H9 (cell line): Measurements from ENCODE around the gene VAV2. TPM values are rescaled to one million over a fixed set of nuclear protein-coding genes. Genes with fewer than 3 reads are reported as not detected.
A peak's percentile ranks its signal among the peaks of the same experiment; 100 is the strongest.

ENCODE experiments used
- DNase-seq: peaks from one replicate; pipeline ENCODE4 v3.0.0-alpha.2; 2017
- H2AFZ ChIP-seq: one replicate; pipeline ENCODE4 v1.6.1; 2013; ENCODE audit warnings: mild to moderate bottlenecking, low read length, control low read depth, moderate library complexity
- H2AK5ac ChIP-seq: 2 replicates; pipeline ENCODE4 v1.6.1; 2013; ENCODE audit warnings: low read length, control low read depth, mixed read lengths; ENCODE audit not compliant: insufficient read length
- H2BK120ac ChIP-seq: one replicate; pipeline ENCODE4 v1.6.1; 2013; ENCODE audit warnings: low read depth, mild to moderate bottlenecking, low read length, control low read depth, inconsistent platforms; ENCODE audit not compliant: poor library complexity, severe bottlenecking
- H2BK12ac ChIP-seq: 2 replicates; pipeline ENCODE4 v1.6.1; 2013; ENCODE audit warnings: low read length, control low read depth, mixed read lengths, low read depth; ENCODE audit not compliant: insufficient read length
- H2BK15ac ChIP-seq: 2 replicates; pipeline ENCODE4 v1.6.1; 2013; ENCODE audit warnings: low read depth, low read length, control low read depth
- H2BK20ac ChIP-seq: one replicate; pipeline ENCODE4 v1.6.1; 2013; ENCODE audit warnings: low read depth, mild to moderate bottlenecking, low read length, control low read depth, inconsistent platforms; ENCODE audit not compliant: poor library complexity, severe bottlenecking
- H2BK5ac ChIP-seq: 2 replicates; pipeline ENCODE4 v1.6.1; 2013; ENCODE audit warnings: low read length, control low read depth, mixed read lengths; ENCODE audit not compliant: insufficient read length
- H3K14ac ChIP-seq: 2 replicates; pipeline ENCODE4 v1.6.1; 2013; ENCODE audit warnings: low read length, control low read depth; ENCODE audit not compliant: insufficient read depth
- H3K18ac ChIP-seq: 2 replicates; pipeline ENCODE4 v1.6.1; 2013; ENCODE audit warnings: low read depth, mild to moderate bottlenecking, mixed read lengths, low read length, control low read depth; ENCODE audit not compliant: insufficient read length
- H3K23ac ChIP-seq: 2 replicates; pipeline ENCODE4 v1.6.1; 2013; ENCODE audit warnings: low read length, control low read depth, mixed read lengths, low read depth; ENCODE audit not compliant: insufficient read length
- H3K23me2 ChIP-seq: 2 replicates; pipeline ENCODE4 v1.6.1; 2013; ENCODE audit warnings: low read depth, mild to moderate bottlenecking, mixed read lengths, low read length, control low read depth; ENCODE audit not compliant: insufficient read length, poor library complexity, severe bottlenecking
- H3K27ac ChIP-seq: 2 replicates; pipeline ENCODE4 v1.5.1; 2013; ENCODE audit warnings: low read length, control low read depth, mixed read lengths, low read depth; ENCODE audit not compliant: insufficient read length
- H3K27me3 ChIP-seq: 2 replicates; pipeline ENCODE4 v1.6.1; 2013; ENCODE audit warnings: low read length, control low read depth, inconsistent platforms; ENCODE audit not compliant: insufficient read depth
- H3K4ac ChIP-seq: 2 replicates; pipeline ENCODE4 v1.6.1; 2013; ENCODE audit warnings: low read depth, mild to moderate bottlenecking, control low read depth, inconsistent platforms, low read length, moderate library complexity
- H3K4me1 ChIP-seq: 2 replicates; pipeline ENCODE4 v1.6.1; 2013; ENCODE audit warnings: low read length, control low read depth, inconsistent platforms; ENCODE audit not compliant: insufficient read depth
- H3K4me2 ChIP-seq: 2 replicates; pipeline ENCODE4 v1.6.1; 2013; ENCODE audit warnings: low read length, control low read depth, mixed read lengths; ENCODE audit not compliant: insufficient read length, insufficient read depth
- H3K56ac ChIP-seq: 2 replicates; pipeline ENCODE4 v1.6.1; 2013; ENCODE audit warnings: low read depth, mild to moderate bottlenecking, mixed read lengths, low read length, control low read depth; ENCODE audit not compliant: insufficient read length
- H3K79me1 ChIP-seq: 2 replicates; pipeline ENCODE4 v1.6.1; 2013; ENCODE audit warnings: low read depth, mild to moderate bottlenecking, moderate library complexity, low read length, control low read depth, inconsistent platforms; ENCODE audit not compliant: insufficient read depth, poor library complexity, severe bottlenecking
- H3K79me2 ChIP-seq: 2 replicates; pipeline ENCODE4 v1.6.1; 2013; ENCODE audit warnings: low read length, control low read depth, inconsistent platforms; ENCODE audit not compliant: insufficient read depth
- H3K9ac ChIP-seq: 2 replicates; pipeline ENCODE4 v1.6.1; 2013; ENCODE audit warnings: low read length, control low read depth, mixed read lengths; ENCODE audit not compliant: insufficient read length; ENCODE audit errors: extremely low read depth
- H3K9me3 ChIP-seq: one replicate; pipeline ENCODE4 v1.6.1; 2013; ENCODE audit warnings: low read depth, low read length, inconsistent platforms; ENCODE audit not compliant: control insufficient read depth
- H3T11ph ChIP-seq: one replicate; pipeline ENCODE4 v1.6.1; 2013; ENCODE audit warnings: mild to moderate bottlenecking, low read length, control low read depth, inconsistent platforms
- H4K20me1 ChIP-seq: one replicate; pipeline ENCODE4 v1.6.1; 2013; ENCODE audit not compliant: control insufficient read depth, insufficient read length, insufficient read depth
- H4K5ac ChIP-seq: 2 replicates; pipeline ENCODE4 v1.6.1; 2013; ENCODE audit warnings: low read depth, mild to moderate bottlenecking, mixed read lengths, low read length, control low read depth; ENCODE audit not compliant: insufficient read length
- H4K8ac ChIP-seq: replicated peaks from 2 replicates; pipeline ENCODE4 v1.6.1; 2013; ENCODE audit warnings: low read length, control low read depth, mixed read lengths, low read depth; ENCODE audit not compliant: insufficient read length
- H4K91ac ChIP-seq: 2 replicates; pipeline ENCODE4 v1.6.1; 2013; ENCODE audit warnings: low read depth, mild to moderate bottlenecking, moderate library complexity, mixed read lengths, low read length, control low read depth; ENCODE audit not compliant: insufficient read length
- H3K27ac Mint-ChIP-seq, 3 experiments: 2 replicates in 2 of 3; 3 replicates in 1 of 3; pipeline ENCODE4 v1.8.0; 2020 to 2021; ENCODE audit warnings: mixed read lengths in 3 of 3, mild to moderate bottlenecking in 1 of 3, moderate library complexity in 1 of 3
- H3K27me3 Mint-ChIP-seq: 2 replicates; pipeline ENCODE4 v1.8.0; 2021; ENCODE audit warnings: low read depth, mild to moderate bottlenecking, moderate library complexity, mixed read lengths
- H3K36me3 Mint-ChIP-seq, 3 experiments: 2 replicates in 2 of 3; 3 replicates in 1 of 3; pipeline ENCODE4 v1.8.0; 2020 to 2021; ENCODE audit warnings: low read depth in 3 of 3, mixed read lengths in 3 of 3; ENCODE audit not compliant: insufficient read depth in 1 of 3
- H3K4me1 Mint-ChIP-seq, 2 experiments: 2 replicates each; pipeline ENCODE4 v1.8.0; 2020; ENCODE audit warnings: mixed read lengths in 2 of 2
- H3K4me3 Mint-ChIP-seq, 2 experiments: 2 replicates in 1 of 2; 3 replicates in 1 of 2; pipeline ENCODE4 v1.8.0; 2020 to 2021; ENCODE audit warnings: mild to moderate bottlenecking in 2 of 2, mixed read lengths in 2 of 2, moderate library complexity in 1 of 2
- H3K9me3 Mint-ChIP-seq, 2 experiments: 2 replicates in 1 of 2; 3 replicates in 1 of 2; pipeline ENCODE4 v1.8.0; 2020; ENCODE audit warnings: mild to moderate bottlenecking in 2 of 2, mixed read lengths in 2 of 2, moderate library complexity in 1 of 2
- CTCF ChIP-seq: fragments of 200-600 bp; sonication (generic); conservative IDR thresholded peaks from 3 replicates; pipeline ENCODE4 v1.8.0; 2021; ENCODE audit warnings: antibody characterized with exemption, mild to moderate bottlenecking
- WGBS: extraction: QIAGEN DNeasy Blood & Tissue Kit; methylation state at CpG from one replicate; pipeline ENCODE4 v1.1.7; 2013; ENCODE audit warnings: missing lambda C conversion rate, low lambda C conversion rate, mixed read lengths; ENCODE audit not compliant: insufficient read length; ENCODE audit errors: extremely low coverage; 5-methylcytosine and 5-hydroxymethylcytosine counted together
- total RNA-seq: library from RNA; stranded (reverse); gene quantifications from 2 replicates; pipeline ENCODE4 v1.2.1, GENCODE V29; 2021

Gene VAV2
- total RNA-seq, 1 experiment from 2014 or later: 58.7 TPM

- Histone ChIP-seq H3K14ac (no peak overlapping the region), H3K18ac (no peak overlapping the region), H3K9ac (no peak overlapping the region), H4K91ac (no peak overlapping the region), H4K5ac (no peak overlapping the region), H3T11ph (no peak overlapping the region), H3K4me2 (no peak overlapping the region), H3K23me2 (peaks cover 2% of the 10 kb centered on the region), H2BK12ac (no peak overlapping the region), H3K4ac (no peak overlapping the region), H2BK15ac (no peak overlapping the region), H2BK120ac (no peak overlapping the region), H3K27ac (no peak overlapping the region), H2AK5ac (no peak overlapping the region), H3K23ac (no peak overlapping the region), H2BK20ac (no peak overlapping the region), H2BK5ac (no peak overlapping the region), H3K79me2 (no peaks in the 10 kb centered on the region), H3K56ac (no peak overlapping the region), H3K9me3 (no peaks in the 10 kb centered on the region), H2AFZ (no peak overlapping the region), H4K8ac (no peak overlapping the region), H3K27me3 (no peaks in the 10 kb centered on the region), H4K20me1 (no peaks in the 10 kb centered on the region), H3K4me1 (peaks cover 3% of the 10 kb centered on the region; the same call in 1 of the 2 replicates), H3K79me1 (no peaks in the 10 kb centered on the region)
- DNase-seq: no peak
- no CpG with 5 or more reads among the region's 13 CpGs for WGBS
- no peak for TF ChIP-seq CTCF
- H3K27ac Mint-ChIP-seq: no peak overlapping the region
- peak overlapping the region in 1 of 2 experiments; percentile 42; a peak in 1 of 5 replicates for H3K4me3 Mint-ChIP-seq
- no peaks in the 10 kb centered on the region for H3K36me3 Mint-ChIP-seq
- peaks cover 10 to 35% of the 10 kb centered on the region in 2 experiments for H3K4me1 Mint-ChIP-seq
- H3K27me3 Mint-ChIP-seq: peaks cover 12% of the 10 kb centered on the region
- H3K9me3 Mint-ChIP-seq: no peaks in the 10 kb centered on the region; a peak in 1 of 5 replicates
These were observed 253.4 kb downstream of the VAV2 start for GRCh38 chr9:133738640-133739225.
